ENCODE measurements around the gene CNTN5.

CNTN5 gene

GRCh38 chr11:100163471-100163870 is 1142.7 kb downstream of the CNTN5 start:
- no peaks in the 10 kb centered on the region for H3K4me1 ChIP-seq (ENCODE audit: control insufficient read depth, insufficient read depth, low read length)
- no peak overlapping the region for H3K4me3 ChIP-seq (ENCODE audit: low read depth, low read length)
- ChIA-PET POLR2A (no interaction called here), CTCF (no interaction called here)
- TF ChIP-seq KLF17 (tag by site-specific recombination; IDR thresholded peaks at IDR 0.05) (no peak), ZNF2 (tag by site-specific recombination; IDR thresholded peaks at IDR 0.05) (no peak), AEBP2 (tag by site-specific recombination; IDR thresholded peaks at IDR 0.05; ENCODE audit: borderline replicate concordance) (no peak), ZNF37A (tag by site-specific recombination; IDR thresholded peaks at IDR 0.05) (no peak), ZNF404 (tag by site-specific recombination; IDR thresholded peaks at IDR 0.05) (no peak), ZIC2 (tag by site-specific recombination; IDR thresholded peaks at IDR 0.05) (no peak), ZNF76 (tag by site-specific recombination; IDR thresholded peaks at IDR 0.05; ENCODE audit: borderline replicate concordance, low read depth) (no peak), ZNF518A (tag by site-specific recombination; conservative IDR thresholded peaks at IDR 0.05; ENCODE audit: low read depth) (no peak)
- H3K36me3 ChIP-seq (ENCODE audit: control insufficient read depth in 2 of 2, insufficient read depth in 1 of 2, low read length in 2 of 2): no peaks in the 10 kb centered on the region
- H3K27ac ChIP-seq (ENCODE audit: extremely low read depth, low read depth, low read length): no peak overlapping the region
- H3K9me3 ChIP-seq (ENCODE audit: control insufficient read depth, insufficient read depth, low read depth, low read length): no peaks in the 10 kb centered on the region

GRCh38 chr11:100174881-100175280 is 1154.1 kb downstream of the CNTN5 start:
- CTCF ChIA-PET: interaction anchor here (0.6 kb wide), 3 partner anchors 66 to 804 kb away, joined by 3 read pairs; no protein-coding TSS in a partner anchor
- POLR2A ChIA-PET: no interaction called here
- Histone ChIP-seq H3K27ac (ENCODE audit: extremely low read depth, low read depth, low read length) (no peak overlapping the region), H3K4me3 (ENCODE audit: low read depth, low read length) (no peak overlapping the region), H3K4me1 (ENCODE audit: control insufficient read depth, insufficient read depth, low read length) (no peaks in the 10 kb centered on the region), H3K9me3 (ENCODE audit: control insufficient read depth, insufficient read depth, low read depth, low read length) (no peaks in the 10 kb centered on the region), H3K36me3 (ENCODE audit: control insufficient read depth in 2 of 2, insufficient read depth in 1 of 2, low read length in 2 of 2) (no peaks in the 10 kb centered on the region)
- TF ChIP-seq HIC1 (tag by site-specific recombination; IDR thresholded peaks at IDR 0.05): no peak
- no peak for TF ChIP-seq ZNF830 (tag by site-specific recombination; IDR thresholded peaks at IDR 0.05; ENCODE audit: low read depth)
- no peak for TF ChIP-seq PRDM10 (tag by site-specific recombination; IDR thresholded peaks at IDR 0.05)
- no peak for TF ChIP-seq ZBTB26 (tag by site-specific recombination; optimal IDR thresholded peaks at IDR 0.05)
- no peak for TF ChIP-seq ZNF670 (tag by site-specific recombination; IDR thresholded peaks at IDR 0.05; ENCODE audit: low read depth)
- TF ChIP-seq ZNF692 (tag by site-specific recombination; IDR thresholded peaks at IDR 0.05): no peak

All from HEK293 (cell line).